Gastroesophageal sphincter (tissue), 4 donors: Measurements from ENCODE around the gene MRPL23. TPM values are rescaled to one million over a fixed set of nuclear protein-coding genes. Genes with fewer than 3 reads are reported as not detected.

ENCODE experiments used
- ATAC-seq: fragments of 150-250 bp; one replicate; pipeline ENCODE4 v1.9.1; 2016; ENCODE audit warnings: mild to moderate bottlenecking, moderate library complexity
- H3K27ac ChIP-seq, 4 donors: fragments of 200-600 bp; sonication (generic) in 3 of 4; 1 replicate in 3 of 4; 2 replicates in 1 of 4; pipeline ENCODE4 v1.5.1; 2016 to 2019
- H3K27me3 ChIP-seq: fragments of 200-600 bp; sonication (generic); one replicate; pipeline ENCODE4 v1.5.1; 2019
- H3K36me3 ChIP-seq, 2 donors: fragments of 200-600 bp; sonication (generic); one replicate each; pipeline ENCODE4 v1.5.1; 2019; ENCODE audit warnings: control low read depth in 1 of 2
- H3K4me1 ChIP-seq, 3 donors: fragments of 200-600 bp; sonication (generic); 1 replicate in 2 of 3; 2 replicates in 1 of 3; pipeline ENCODE4 v1.5.1; 2016 to 2019; ENCODE audit warnings: control low read depth in 2 of 3
- H3K4me3 ChIP-seq, 2 donors: fragments of 200-600 bp; sonication (generic); one replicate each; pipeline ENCODE4 v1.5.1; 2019; ENCODE audit warnings: mild to moderate bottlenecking in 1 of 2, moderate library complexity in 1 of 2
- H3K9me3 ChIP-seq, 3 donors: fragments of 200-600 bp; sonication (generic); one replicate each; pipeline ENCODE4 v1.5.1; 2017 to 2019; ENCODE audit warnings: control low read depth in 2 of 3
- CTCF ChIP-seq, 4 experiments: fragments of 200-600 bp in 2 of 4; fragments of 450-650 bp in 2 of 4; sonication (generic) in 1 of 4; IDR thresholded peaks; one replicate each; pipeline ENCODE4 v1.5.1; 2017 to 2019; ENCODE audit warnings: antibody characterized with exemption in 4 of 4, mild to moderate bottlenecking in 2 of 4, moderate library complexity in 2 of 4
- EP300 ChIP-seq: sonication (generic); formaldehyde crosslinking; IDR thresholded peaks from one replicate; pipeline ENCODE4 v1.6.1; 2017; ENCODE audit warnings: antibody characterized with exemption, mild to moderate bottlenecking
- POLR2A ChIP-seq, 2 donors: fragments of 450-650 bp; IDR thresholded peaks; one replicate each; pipeline ENCODE4 v1.6.1; 2017; ENCODE audit warnings: antibody characterized with exemption in 2 of 2, mild to moderate bottlenecking in 2 of 2, moderate library complexity in 1 of 2
- POLR2AphosphoS5 ChIP-seq: sonication (generic); formaldehyde crosslinking; IDR thresholded peaks from one replicate; pipeline ENCODE4 v1.6.1; 2017; ENCODE audit warnings: antibody characterized with exemption
- WGBS, 2 donors: methylation state at CpG; one replicate each; pipeline ENCODE4 v1.1.5; 2018; ENCODE audit warnings: low coverage in 1 of 2; 5-methylcytosine and 5-hydroxymethylcytosine counted together
- total RNA-seq, 4 donors: library from RNA; depleted of rRNA; stranded (reverse); fragments of >200 nt; gene quantifications; one replicate each; pipeline ENCODE4 v1.1.0, GENCODE V29; 2016

The MRPL23 gene
- total RNA-seq, 4 donors from 2014 or later, result 87.0 to 132 (median 106) TPM

GRCh38 chr11:1943576-1943975 lies 3.6 kb upstream of the MRPL23 start:
- WGBS, 2 donors, result 70% methylated on average over 4 of the region's 15 CpGs; no CpG with 5 or more reads in 1 of the 2 donors
- Histone ChIP-seq H3K27ac (no peak overlapping the region), H3K27me3 (peaks cover 8% of the 10 kb centered on the region), H3K4me3 (no peak overlapping the region), H3K36me3 (no peaks in the 10 kb centered on the region), H3K9me3 (no peaks in the 10 kb centered on the region), H3K4me1 (peaks cover 0 to 8% (median 5%) of the 10 kb centered on the region in 3 donors)
- ATAC-seq, result no peak
- TF ChIP-seq POLR2A (IDR thresholded peaks at IDR 0.05), result no peak
- no peak for TF ChIP-seq POLR2AphosphoS5
- no peak for TF ChIP-seq CTCF (IDR thresholded peaks at IDR 0.05)
- no peak for TF ChIP-seq EP300

- WGBS, 2 donors, result 35 to 72% methylated on average over 5 to 8 of the region's 9 CpGs
- H3K4me3 ChIP-seq, result no peak overlapping the region
- H3K27me3 ChIP-seq, result peaks cover 4% of the 10 kb centered on the region
- no peak overlapping the region for H3K27ac ChIP-seq
- no peak for ATAC-seq
- H3K36me3 ChIP-seq, result no peaks in the 10 kb centered on the region
- peaks cover 0 to 4% (median 3%) of the 10 kb centered on the region in 3 donors for H3K4me1 ChIP-seq
- TF ChIP-seq CTCF (IDR thresholded peaks at IDR 0.05) (no peak), POLR2A (IDR thresholded peaks at IDR 0.05) (no peak), EP300 (no peak), POLR2AphosphoS5 (no peak)
- H3K9me3 ChIP-seq, result no peaks in the 10 kb centered on the region
These were observed 3.2 kb upstream of the MRPL23 start for GRCh38 chr11:1943977-1944376.

- Histone ChIP-seq H3K36me3 (no peaks in the 10 kb centered on the region), H3K4me1 (no peaks in the 10 kb centered on the region), H3K27me3 (no peaks in the 10 kb centered on the region), H3K4me3 (no peak overlapping the region), H3K27ac (no peak overlapping the region), H3K9me3 (no peaks in the 10 kb centered on the region)
- no peak for TF ChIP-seq EP300
- TF ChIP-seq POLR2AphosphoS5, result no peak
- TF ChIP-seq CTCF (IDR thresholded peaks at IDR 0.05), result no peak
- TF ChIP-seq POLR2A (IDR thresholded peaks at IDR 0.05), result no peak
- ATAC-seq, result peak; percentile 40
- no CpG with 5 or more reads among the region's 36 CpGs for WGBS, 2 donors
These were observed 583 bp downstream of the MRPL23 start for GRCh38 chr11:1947592-1948237.

DNA sequence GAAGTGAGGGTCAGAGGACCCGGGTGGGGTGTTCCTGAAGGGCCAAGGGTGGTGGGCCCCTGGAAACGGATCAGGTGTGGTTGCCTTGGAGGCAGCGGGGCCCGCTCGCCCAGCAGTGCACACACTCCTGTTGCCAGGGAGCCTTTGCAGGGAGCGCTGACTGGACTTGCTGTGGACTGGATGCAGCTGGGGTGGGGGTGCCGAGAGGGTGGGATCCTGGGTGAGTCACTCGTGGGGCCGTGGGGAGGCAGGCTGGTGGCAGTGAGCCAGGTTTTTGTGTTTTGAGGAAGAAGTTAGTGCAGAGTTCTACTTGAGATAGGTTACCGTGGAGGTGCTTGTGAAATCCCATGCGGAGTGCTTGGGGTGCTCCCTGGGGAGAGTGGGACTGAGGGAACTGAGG lies 1.3 kb downstream of the MRPL23 start:
- peak; percentile 26 for ATAC-seq
- no peak overlapping the region for H3K4me3 ChIP-seq
- no CpG with 5 or more reads among the region's 11 CpGs for WGBS, 2 donors
- H3K27me3 ChIP-seq, result no peaks in the 10 kb centered on the region
- no peaks in the 10 kb centered on the region for H3K36me3 ChIP-seq
- H3K27ac ChIP-seq, result no peak overlapping the region
- no peaks in the 10 kb centered on the region for H3K4me1 ChIP-seq
- H3K9me3 ChIP-seq, result no peaks in the 10 kb centered on the region
- TF ChIP-seq CTCF (IDR thresholded peaks at IDR 0.05), result no peak
- TF ChIP-seq POLR2A (IDR thresholded peaks at IDR 0.05), result no peak
- no peak for TF ChIP-seq POLR2AphosphoS5
- no peak for TF ChIP-seq EP300

DNA sequence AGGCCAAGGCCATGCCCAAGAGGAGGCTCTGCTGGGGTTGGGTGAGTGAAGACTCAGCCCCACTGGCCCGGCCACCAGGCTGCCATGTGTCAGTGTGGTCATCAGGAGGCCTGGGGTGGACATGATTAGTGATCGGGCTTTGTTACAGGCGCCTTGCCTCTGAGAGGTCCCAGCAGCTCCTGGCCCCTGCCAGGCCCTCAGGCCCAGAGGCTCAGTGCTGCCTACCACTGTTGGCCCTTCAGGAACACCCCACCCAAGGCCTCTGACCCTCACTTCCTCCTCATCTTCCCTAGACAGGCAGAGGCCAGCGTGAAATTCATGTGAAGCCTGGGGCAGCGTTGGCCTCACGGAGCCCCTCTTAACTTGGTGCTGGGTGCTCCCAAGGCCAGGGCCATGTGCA lies 2.2 kb downstream of the MRPL23 start:
- TF ChIP-seq EP300, result no peak
- TF ChIP-seq CTCF (IDR thresholded peaks at IDR 0.05), result no peak
- no peak for TF ChIP-seq POLR2AphosphoS5
- no peak for TF ChIP-seq POLR2A (IDR thresholded peaks at IDR 0.05)
- no peaks in the 10 kb centered on the region for H3K9me3 ChIP-seq
- no peak overlapping the region for H3K4me3 ChIP-seq
- H3K36me3 ChIP-seq, result no peaks in the 10 kb centered on the region
- ATAC-seq, result no peak
- no CpG with 5 or more reads among the region's 6 CpGs for WGBS, 2 donors
- no peaks in the 10 kb centered on the region for H3K4me1 ChIP-seq
- H3K27me3 ChIP-seq, result no peaks in the 10 kb centered on the region
- no peak overlapping the region for H3K27ac ChIP-seq
